DOHH2 (cell line): ENCODE measurements around the gene CDKN2C.

Source experiments
- EZH2phosphoT487 ChIP-seq: fragments of 200-600 bp; sonication (generic); IDR thresholded peaks from 2 replicates; pipeline ENCODE4 v1.6.1; 2017; ENCODE audit warnings: borderline replicate concordance, mild to moderate bottlenecking, antibody characterized with exemption, low read length, moderate library complexity, mixed read lengths
- TF ChIP-seq, protein P1 (sequence below): fragments of 200-600 bp; sonication (generic); IDR thresholded peaks from one replicate; pipeline ENCODE4 v1.5.1; 2014; ENCODE audit warnings: antibody characterized with exemption, mild to moderate bottlenecking, low read depth, low read length; ENCODE audit not compliant: poor library complexity, severe bottlenecking

DNA sequence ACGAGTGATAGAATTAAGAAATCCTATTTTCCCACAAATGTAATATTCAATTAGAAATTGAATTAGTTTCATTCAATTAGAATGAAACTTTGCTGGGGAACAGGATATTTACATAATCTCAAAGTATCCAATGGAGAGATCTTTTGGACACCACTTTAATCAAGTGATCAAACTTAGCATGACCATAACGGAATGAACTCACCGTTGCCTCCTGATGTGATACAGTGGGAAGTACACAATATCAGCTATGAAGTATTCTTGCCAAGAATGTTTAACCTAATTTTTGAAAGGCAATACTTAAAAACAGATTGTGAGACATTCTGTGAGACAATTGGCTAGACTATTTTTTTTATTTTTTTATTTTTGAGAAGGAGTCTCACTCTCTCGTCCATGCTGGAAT lies 16.6 kb downstream of the CDKN2C start:
- TF ChIP-seq, protein P1, sequence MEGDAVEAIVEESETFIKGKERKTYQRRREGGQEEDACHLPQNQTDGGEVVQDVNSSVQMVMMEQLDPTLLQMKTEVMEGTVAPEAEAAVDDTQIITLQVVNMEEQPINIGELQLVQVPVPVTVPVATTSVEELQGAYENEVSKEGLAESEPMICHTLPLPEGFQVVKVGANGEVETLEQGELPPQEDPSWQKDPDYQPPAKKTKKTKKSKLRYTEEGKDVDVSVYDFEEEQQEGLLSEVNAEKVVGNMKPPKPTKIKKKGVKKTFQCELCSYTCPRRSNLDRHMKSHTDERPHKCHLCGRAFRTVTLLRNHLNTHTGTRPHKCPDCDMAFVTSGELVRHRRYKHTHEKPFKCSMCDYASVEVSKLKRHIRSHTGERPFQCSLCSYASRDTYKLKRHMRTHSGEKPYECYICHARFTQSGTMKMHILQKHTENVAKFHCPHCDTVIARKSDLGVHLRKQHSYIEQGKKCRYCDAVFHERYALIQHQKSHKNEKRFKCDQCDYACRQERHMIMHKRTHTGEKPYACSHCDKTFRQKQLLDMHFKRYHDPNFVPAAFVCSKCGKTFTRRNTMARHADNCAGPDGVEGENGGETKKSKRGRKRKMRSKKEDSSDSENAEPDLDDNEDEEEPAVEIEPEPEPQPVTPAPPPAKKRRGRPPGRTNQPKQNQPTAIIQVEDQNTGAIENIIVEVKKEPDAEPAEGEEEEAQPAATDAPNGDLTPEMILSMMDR = no peak
- TF ChIP-seq EZH2phosphoT487 = no peak
